ENCODE measurements around the gene OLFML2A. TPM values are rescaled to one million over a fixed set of nuclear protein-coding genes. Genes with fewer than 3 reads are reported as not detected.

Gene OLFML2A
- polyA plus RNA-seq, 3 donors, result 0.03 to 0.25 TPM; not detected in 1

GRCh38 chr9:124784509-124784908 is 7.6 kb downstream of the OLFML2A start:
- H3K4me3 Mint-ChIP-seq, result peak overlapping the region in 1 of 2 donors; percentile 69

GRCh38 chr9:124786881-124787573 is 10.1 kb downstream of the OLFML2A start:
- Mint-ChIP-seq H3K4me1 (peaks cover 30% of the 10 kb centered on the region), H3K27ac (peak overlapping the region in 1 of 7 donors; percentile 36), H3K36me3 (peaks cover 0 to 3% of the 10 kb centered on the region in 2 donors), H3K27me3 (ENCODE audit: low read depth in 3 of 3) (peaks cover 2 to 4% (median 2%) of the 10 kb centered on the region in 3 donors), H3K9me3 (peaks cover 0 to 3% (median 0%) of the 10 kb centered on the region in 7 donors), H3K4me3 (no peak overlapping the region)
- H3K27me3 ChIP-seq (ENCODE audit: control insufficient read depth in 2 of 2, insufficient read depth in 2 of 2, low read length in 2 of 2), result no peaks in the 10 kb centered on the region
- H3K4me1 ChIP-seq (ENCODE audit: control insufficient read depth in 1 of 2, insufficient read depth in 2 of 2, low read length in 2 of 2), result peaks cover 24 to 34% of the 10 kb centered on the region in 2 donors
- H3K9me3 ChIP-seq (replicated peaks in 1 of 2; ENCODE audit: control insufficient read depth in 1 of 2, insufficient read depth in 1 of 2, low read length in 2 of 2), result no peaks in the 10 kb centered on the region
- no peak overlapping the region for H3K4me3 ChIP-seq (replicated peaks in 1 of 3; ENCODE audit: low read depth in 2 of 3, low read length in 3 of 3)
- DNase-seq, result no peak
- intact Hi-C loops (cut with micrococcal nuclease), result no loop called here
- no peak overlapping the region for H3K4me2 ChIP-seq (replicated peaks; ENCODE audit: extremely low read depth, low read length, poor library complexity, severe bottlenecking)
- no peak overlapping the region for H3K27ac ChIP-seq (ENCODE audit: low read depth in 1 of 2, low read length in 2 of 2)
- H3K79me2 ChIP-seq (ENCODE audit: insufficient read depth, low read length), result no peaks in the 10 kb centered on the region
- H3K36me3 ChIP-seq (replicated peaks in 1 of 2; ENCODE audit: control insufficient read depth in 1 of 2, insufficient read depth in 2 of 2, low read length in 2 of 2), result no peaks in the 10 kb centered on the region
- no peak overlapping the region for H3K9ac ChIP-seq (ENCODE audit: insufficient read depth, low read length, poor library complexity, severe bottlenecking)
- H4K20me1 ChIP-seq (ENCODE audit: insufficient read depth, low read length), result no peaks in the 10 kb centered on the region
- no peak for TF ChIP-seq CTCF (IDR thresholded peaks at IDR 0.05)
- WGBS (ENCODE audit: insufficient coverage), result 97% methylated on average over 6 of the region's 20 CpGs
- no peak overlapping the region for H2AFZ ChIP-seq (ENCODE audit: insufficient read depth, low read depth, low read length, poor library complexity, severe bottlenecking)

More at GRCh38 chr9:124784509-124784908, 7.6 kb downstream of the OLFML2A start:
- H3K79me2 ChIP-seq (ENCODE audit: insufficient read depth, low read length), result no peaks in the 10 kb centered on the region
- intact Hi-C loops (cut with micrococcal nuclease), result no loop called here
- H3K9me3 ChIP-seq (replicated peaks in 1 of 2; ENCODE audit: control insufficient read depth in 1 of 2, insufficient read depth in 1 of 2, low read length in 2 of 2), result no peaks in the 10 kb centered on the region
- peaks cover 24 to 35% of the 10 kb centered on the region in 2 donors for H3K4me1 ChIP-seq (ENCODE audit: control insufficient read depth in 1 of 2, insufficient read depth in 2 of 2, low read length in 2 of 2)
- H3K27ac ChIP-seq (ENCODE audit: low read depth in 1 of 2, low read length in 2 of 2), result no peak overlapping the region
- 0% methylated on average over 1 of the region's 2 CpGs for WGBS (ENCODE audit: insufficient coverage)
- H3K9me3 Mint-ChIP-seq, result peaks cover 0 to 3% (median 0%) of the 10 kb centered on the region in 7 donors
- TF ChIP-seq CTCF (IDR thresholded peaks at IDR 0.05), result no peak
- H3K36me3 ChIP-seq (replicated peaks in 1 of 2; ENCODE audit: control insufficient read depth in 1 of 2, insufficient read depth in 2 of 2, low read length in 2 of 2), result no peaks in the 10 kb centered on the region
- no peak overlapping the region for H3K4me3 ChIP-seq (replicated peaks in 1 of 3; ENCODE audit: low read depth in 2 of 3, low read length in 3 of 3)
- H3K9ac ChIP-seq (ENCODE audit: insufficient read depth, low read length, poor library complexity, severe bottlenecking), result no peak overlapping the region
- peaks cover 29% of the 10 kb centered on the region for H3K4me1 Mint-ChIP-seq
- H3K4me2 ChIP-seq (replicated peaks; ENCODE audit: extremely low read depth, low read length, poor library complexity, severe bottlenecking), result peak overlapping the region; percentile 49
- H3K36me3 Mint-ChIP-seq, result peaks cover 0 to 3% of the 10 kb centered on the region in 2 donors
- H4K20me1 ChIP-seq (ENCODE audit: insufficient read depth, low read length), result no peaks in the 10 kb centered on the region
- H3K27me3 ChIP-seq (ENCODE audit: control insufficient read depth in 2 of 2, insufficient read depth in 2 of 2, low read length in 2 of 2), result no peaks in the 10 kb centered on the region
- H3K27me3 Mint-ChIP-seq (ENCODE audit: low read depth in 3 of 3), result peaks cover 1 to 5% (median 4%) of the 10 kb centered on the region in 3 donors
- H2AFZ ChIP-seq (ENCODE audit: insufficient read depth, low read depth, low read length, poor library complexity, severe bottlenecking), result no peak overlapping the region
- peak; percentile 25 to 46 (median 32) for DNase-seq
- H3K27ac Mint-ChIP-seq, result peak overlapping the region in 3 of 7 donors; percentile 40 to 54 (median 51)
